Panc1 (cell line): ENCODE results near the gene PPP1CA. TPM values are rescaled to one million over a fixed set of nuclear protein-coding genes. Genes with fewer than 3 reads are reported as not detected.

Experiments used
- ATAC-seq: fragments of 200-7000 bp; cut with Tn5 transposase; 2 replicates; pipeline ENCODE4 v1.9.1; 2020; ENCODE audit warnings: mild to moderate bottlenecking, moderate library complexity
- BruUV-seq: library from RNA; stranded (reverse); fragments of 400-500 nt; replicated peaks from 2 replicates; lab custom pipeline; 2021; lab: Mats Ljungman, UMichigan
- CTCF ChIA-PET: fragments of 300-600 bp; sonication (Branson Sonifier 250); formaldehyde crosslinking; loops from one replicate; lab custom pipeline; 2022; ENCODE audit warnings: antibody characterized with exemption; lab: Charles Lee
- POLR2A ChIA-PET: fragments of 300-600 bp; sonication (Branson Sonifier 250); formaldehyde crosslinking; loops from one replicate; lab custom pipeline; 2022; ENCODE audit warnings: antibody characterized with exemption; lab: Charles Lee
- DNase-seq: peaks from one replicate; pipeline ENCODE4 v3.0.0-alpha.2; 2010; ENCODE audit warnings: low read depth, low spot score
- H3K27ac ChIP-seq: 2 replicates; pipeline ENCODE4 v1.5.1; 2011; ENCODE audit warnings: mild to moderate bottlenecking, low read length, inconsistent platforms
- H3K27me3 ChIP-seq: fragments of 200-500 bp; sonication (Bioruptor generic); 2 replicates; pipeline ENCODE4 v1.6.0; 2014; ENCODE audit warnings: low read length, inconsistent platforms; ENCODE audit not compliant: control insufficient read depth, insufficient read depth
- H3K36me3 ChIP-seq: fragments of 200-500 bp; sonication (Bioruptor generic); 2 replicates; pipeline ENCODE4 v1.5.1; 2014; ENCODE audit warnings: inconsistent platforms, mild to moderate bottlenecking, low read length, moderate library complexity; ENCODE audit not compliant: control insufficient read depth, insufficient read depth
- H3K4me1 ChIP-seq: 2 replicates; pipeline ENCODE4 v1.5.1; 2011; ENCODE audit warnings: inconsistent platforms, mild to moderate bottlenecking, low read length, moderate library complexity; ENCODE audit not compliant: control insufficient read depth, insufficient read depth
- H3K4me3 ChIP-seq, 2 experiments: 2 replicates each; pipeline ENCODE4 v1.5.1; 2011 to 2012; ENCODE audit warnings: low read depth in 2 of 2, low read length in 2 of 2, mild to moderate bottlenecking in 2 of 2, inconsistent platforms in 1 of 2, moderate library complexity in 1 of 2
- H3K9me3 ChIP-seq: fragments of 200-500 bp; sonication (Bioruptor generic); 2 replicates; pipeline ENCODE4 v1.5.1; 2014; ENCODE audit warnings: low read depth, mild to moderate bottlenecking, inconsistent platforms, low read length, moderate library complexity; ENCODE audit not compliant: control insufficient read depth, insufficient read depth
- CTCF ChIP-seq: fragments of 450-650 bp; IDR thresholded peaks from 2 replicates; pipeline ENCODE4 v1.5.1; 2017; ENCODE audit warnings: mild to moderate bottlenecking
- POLR2AphosphoS5 ChIP-seq: IDR thresholded peaks from 2 replicates; pipeline ENCODE4 v1.6.1; 2012; ENCODE audit warnings: mild to moderate bottlenecking, low read depth, low read length, moderate library complexity
- REST ChIP-seq, 2 experiments: IDR thresholded peaks; 2 replicates each; pipeline ENCODE4 v1.6.1; 2011 to 2012; ENCODE audit warnings: low read depth in 2 of 2, control low read depth in 1 of 2, low read length in 1 of 2, mild to moderate bottlenecking in 1 of 2, moderate library complexity in 1 of 2; ENCODE audit not compliant: insufficient read depth in 1 of 2
- SIN3A ChIP-seq: IDR thresholded peaks from 2 replicates; pipeline ENCODE4 v1.6.1; 2012; ENCODE audit warnings: low read depth, mild to moderate bottlenecking, low read length, moderate library complexity, borderline replicate concordance; ENCODE audit not compliant: insufficient read depth
- TCF7L2 ChIP-seq: IDR thresholded peaks from 2 replicates; pipeline ENCODE4 v1.6.1; 2011; ENCODE audit warnings: mild to moderate bottlenecking, low read depth, low read length, inconsistent platforms
- in situ Hi-C: cut with HindIII; loops from 2 replicates; pipeline ENCODE4 v1.10.0; 2016; ENCODE audit warnings: low sequenced_read_pairs, low pct_unique_long_range_greater_than_20kb
- intact Hi-C: fragments of 100-400 bp; cut with micrococcal nuclease; formaldehyde crosslinking; loops from one replicate; pipeline ENCODE4 v1.10.0; 2022; ENCODE audit not compliant: unreplicated experiment
- total RNA-seq: library from RNA; stranded (reverse); gene quantifications from one replicate; pipeline ENCODE4 v1.2.1, GENCODE V29; 2021; ENCODE audit not compliant: unreplicated experiment

PPP1CA gene
- total RNA-seq, 1 experiment from 2014 or later: 361 TPM

- no peaks in the 10 kb centered on the region; the same call in 1 of the 2 replicates for H3K36me3 ChIP-seq
- in situ Hi-C loops (no loop called here), intact Hi-C loops (no loop called here)
- no peak overlapping the region for H3K4me3 ChIP-seq
- DNase-seq (no peak), ATAC-seq (no peak)
- CTCF ChIA-PET: interaction anchor here (0.9 to 6.9 kb wide), 5 partner anchors 12 to 68 kb away, joined by 3 to 58 read pairs (median 6); no protein-coding TSS in a partner anchor
- no peaks in the 10 kb centered on the region for H3K9me3 ChIP-seq
- POLR2A ChIA-PET: interaction anchor here (0.6 to 0.7 kb wide), 2 partner anchors 10 to 31 kb away, joined by 3 to 9 read pairs; no protein-coding TSS in a partner anchor
- no peaks in the 10 kb centered on the region for H3K27me3 ChIP-seq
- no TSS peak for BruUV-seq
- TF ChIP-seq CTCF: no peak
- TF ChIP-seq POLR2AphosphoS5: no peak
- no peak for TF ChIP-seq TCF7L2
- TF ChIP-seq REST (IDR thresholded peaks at IDR 0.05; ENCODE audit: insufficient read depth in 1 of 2, low read depth in 2 of 2, low read length in 1 of 2): no peak
- TF ChIP-seq SIN3A: no peak
- peaks cover 43% of the 10 kb centered on the region for H3K4me1 ChIP-seq
- peak overlapping the region; percentile 18 for H3K27ac ChIP-seq
These were observed 32.4 kb downstream of the PPP1CA start for GRCh38 chr11:67369275-67369674.

- H3K27ac ChIP-seq: no peak overlapping the region
- H3K4me1 ChIP-seq: peaks cover 39% of the 10 kb centered on the region
- TF ChIP-seq CTCF (no peak), TCF7L2 (no peak), REST (IDR thresholded peaks at IDR 0.05; ENCODE audit: insufficient read depth in 1 of 2, low read depth in 2 of 2, low read length in 1 of 2) (no peak), SIN3A (no peak), POLR2AphosphoS5 (no peak)
- ChIA-PET CTCF (interaction anchor here (1.5 to 6.9 kb wide), 3 partner anchors 12 to 17 kb away, joined by 6 to 58 read pairs (median 13); no protein-coding TSS in a partner anchor), POLR2A (interaction anchor here (0.6 kb wide), 1 partner anchor 11 kb away, joined by 3 read pairs; no protein-coding TSS in a partner anchor)
- DNase-seq: no peak
- H3K36me3 ChIP-seq: no peaks in the 10 kb centered on the region; the same call in 1 of the 2 replicates
- no TSS peak for BruUV-seq
- ATAC-seq: no peak
- no peaks in the 10 kb centered on the region for H3K9me3 ChIP-seq
- H3K4me3 ChIP-seq: no peak overlapping the region
- in situ Hi-C loops: no loop called here
- intact Hi-C loops: no loop called here
- H3K27me3 ChIP-seq: no peaks in the 10 kb centered on the region
These were observed 33.0 kb downstream of the PPP1CA start for GRCh38 chr11:67368621-67369020.
